ENCODE measurements around the gene LARP6. TPM values are rescaled to one million over a fixed set of nuclear protein-coding genes. Genes with fewer than 3 reads are reported as not detected.

Gene LARP6
- total RNA-seq, 1 donor from 2014 or later: 24.8 TPM

GRCh38 chr15:70880781-70881180, 26.8 kb upstream of the LARP6 start:
- no peak overlapping the region for H3K27ac Mint-ChIP-seq
- no peaks in the 10 kb centered on the region for H3K4me1 Mint-ChIP-seq
- peaks cover 3% of the 10 kb centered on the region for H3K36me3 Mint-ChIP-seq
- no peak for DNase-seq (ENCODE audit: low spot score in 2 of 2, unreplicated experiment in 2 of 2)
- H3K4me3 Mint-ChIP-seq: no peak overlapping the region
- no peaks in the 10 kb centered on the region for H3K27me3 Mint-ChIP-seq (ENCODE audit: low read depth)
- H3K9me3 Mint-ChIP-seq: no peaks in the 10 kb centered on the region
- TF ChIP-seq CTCF (IDR thresholded peaks at IDR 0.05; ENCODE audit: unreplicated experiment): no peak

GRCh38 chr15:70879401-70879800, 25.4 kb upstream of the LARP6 start:
- TF ChIP-seq CTCF (IDR thresholded peaks at IDR 0.05; ENCODE audit: unreplicated experiment): no peak
- Mint-ChIP-seq H3K9me3 (no peaks in the 10 kb centered on the region), H3K27me3 (ENCODE audit: low read depth) (no peaks in the 10 kb centered on the region), H3K4me1 (no peaks in the 10 kb centered on the region), H3K27ac (no peak overlapping the region), H3K4me3 (no peak overlapping the region), H3K36me3 (peaks cover 3% of the 10 kb centered on the region)
- no peak for DNase-seq (ENCODE audit: low spot score in 2 of 2, unreplicated experiment in 2 of 2)

- no peaks in the 10 kb centered on the region for H3K27me3 Mint-ChIP-seq (ENCODE audit: low read depth)
- no peak for DNase-seq (ENCODE audit: low spot score in 2 of 2, unreplicated experiment in 2 of 2)
- no peaks in the 10 kb centered on the region for H3K4me1 Mint-ChIP-seq
- peaks cover 5% of the 10 kb centered on the region for H3K36me3 Mint-ChIP-seq
- TF ChIP-seq CTCF (IDR thresholded peaks at IDR 0.05; ENCODE audit: unreplicated experiment): no peak
- H3K9me3 Mint-ChIP-seq: peaks cover 10% of the 10 kb centered on the region
- no peak overlapping the region for H3K27ac Mint-ChIP-seq
- H3K4me3 Mint-ChIP-seq: no peak overlapping the region
Measured at GRCh38 chr15:70876683-70877082, 22.7 kb upstream of the LARP6 start.

- no peak overlapping the region for H3K4me3 Mint-ChIP-seq
- H3K27ac Mint-ChIP-seq: no peak overlapping the region
- peaks cover 10% of the 10 kb centered on the region for H3K9me3 Mint-ChIP-seq
- peaks cover 5% of the 10 kb centered on the region for H3K36me3 Mint-ChIP-seq
- H3K27me3 Mint-ChIP-seq (ENCODE audit: low read depth): no peaks in the 10 kb centered on the region
- TF ChIP-seq CTCF (IDR thresholded peaks at IDR 0.05; ENCODE audit: unreplicated experiment): no peak
- H3K4me1 Mint-ChIP-seq: no peaks in the 10 kb centered on the region
- DNase-seq (ENCODE audit: low spot score in 2 of 2, unreplicated experiment in 2 of 2): no peak
Measured at GRCh38 chr15:70876011-70876410, 22.1 kb upstream of the LARP6 start.

GRCh38 chr15:70875001-70875782, 21.2 kb upstream of the LARP6 start:
- TF ChIP-seq CTCF (IDR thresholded peaks at IDR 0.05; ENCODE audit: unreplicated experiment): no peak
- Mint-ChIP-seq H3K4me3 (no peak overlapping the region), H3K9me3 (peaks cover 10% of the 10 kb centered on the region), H3K27me3 (ENCODE audit: low read depth) (no peaks in the 10 kb centered on the region), H3K36me3 (peaks cover 6% of the 10 kb centered on the region), H3K4me1 (peaks cover 1% of the 10 kb centered on the region), H3K27ac (no peak overlapping the region)
- DNase-seq (ENCODE audit: low spot score in 2 of 2, unreplicated experiment in 2 of 2): no peak
